Skeletal muscle tissue (tissue), 4 donors: ENCODE measurements around the gene LSM10. TPM values are rescaled to one million over a fixed set of nuclear protein-coding genes. Genes with fewer than 3 reads are reported as not detected.

Source experiments
- H3K27ac ChIP-seq: one replicate; pipeline ENCODE4 v1.7.0; 2013; ENCODE audit warnings: mild to moderate bottlenecking, low read depth, low read length, inconsistent platforms
- H3K27me3 ChIP-seq, 3 donors: one replicate each; pipeline ENCODE4 v1.7.0; 2013; ENCODE audit warnings: low read length in 3 of 3; ENCODE audit not compliant: control insufficient read depth in 3 of 3, insufficient read depth in 3 of 3
- H3K36me3 ChIP-seq, 3 donors: one replicate each; pipeline ENCODE4 v1.7.0; 2013; ENCODE audit warnings: low read length in 3 of 3; ENCODE audit not compliant: control insufficient read depth in 3 of 3, insufficient read depth in 3 of 3
- H3K4me1 ChIP-seq, 3 donors: one replicate each; pipeline ENCODE4 v1.7.0; 2013; ENCODE audit warnings: low read length in 3 of 3, mild to moderate bottlenecking in 3 of 3; ENCODE audit not compliant: control insufficient read depth in 3 of 3, insufficient read depth in 3 of 3
- H3K4me3 ChIP-seq, 3 donors: one replicate each; pipeline ENCODE4 v1.7.0; 2013; ENCODE audit warnings: low read length in 3 of 3
- H3K9ac ChIP-seq, 3 donors: one replicate each; pipeline ENCODE4 v1.7.0; 2013; ENCODE audit warnings: low read length in 3 of 3, mild to moderate bottlenecking in 3 of 3, moderate library complexity in 2 of 3, low read depth in 1 of 3
- H3K9me3 ChIP-seq, 3 donors: one replicate each; pipeline ENCODE4 v1.7.0; 2013; ENCODE audit warnings: low read length in 3 of 3; ENCODE audit not compliant: control insufficient read depth in 3 of 3
- total RNA-seq: library from RNA; depleted of rRNA; stranded (reverse); fragments of >200 nt; gene quantifications from one replicate; pipeline ENCODE4 v1.2.3, GENCODE V29; 2014
- donor health status: Osteomylitis.

LSM10 gene
- total RNA-seq, 1 donor from 2014 or later: 4.2 TPM

DNA sequence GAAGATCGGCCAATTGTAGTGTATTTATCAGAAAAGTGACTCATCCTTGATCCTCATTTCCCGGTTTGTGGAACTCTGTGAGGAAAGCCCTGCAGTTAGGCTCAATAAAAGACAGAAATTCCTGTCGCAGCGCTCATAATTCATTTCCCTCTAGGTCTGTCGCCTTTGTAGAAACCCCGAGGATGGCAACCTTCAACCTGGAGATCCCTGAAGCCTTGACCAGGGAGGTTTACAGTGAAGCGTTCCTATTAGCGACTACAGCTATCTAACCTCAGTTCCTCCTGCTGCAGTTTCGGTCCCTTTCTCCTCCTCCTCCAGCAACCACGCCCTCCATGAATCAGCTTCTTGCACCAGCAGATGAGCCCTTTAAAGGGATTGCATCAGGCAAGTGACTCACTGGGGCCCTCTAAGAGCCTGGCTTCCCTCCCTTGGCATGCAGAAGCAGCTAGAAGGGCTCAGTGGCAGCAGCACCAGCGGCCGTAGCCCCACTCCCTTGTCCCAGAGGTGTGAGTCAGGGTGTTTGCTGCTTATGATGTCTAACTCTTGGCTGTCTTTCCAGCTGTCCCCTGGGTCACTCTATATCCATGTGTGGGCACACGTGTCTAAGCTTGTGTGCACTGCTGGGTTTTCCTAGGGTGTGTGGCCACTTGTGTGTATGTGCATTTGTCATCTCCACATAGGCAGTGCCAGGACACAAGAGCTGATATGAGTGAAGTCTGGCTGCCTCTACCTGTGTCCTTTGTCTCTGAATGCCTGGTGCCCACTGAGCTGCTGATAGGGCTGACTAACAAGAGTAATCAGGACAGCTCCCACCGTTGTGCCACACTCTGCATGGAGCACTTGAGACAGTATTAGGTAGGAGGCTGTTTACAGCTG lies 11.2 kb downstream of the LSM10 start:
- Histone ChIP-seq H3K4me1 (peaks cover 72 to 82% (median 76%) of the 10 kb centered on the region in 3 donors), H3K36me3 (peaks cover 6 to 11% (median 7%) of the 10 kb centered on the region in 3 donors), H3K9me3 (no peaks in the 10 kb centered on the region), H3K27me3 (no peaks in the 10 kb centered on the region), H3K27ac (peak overlapping the region; percentile 99), H3K9ac (peak overlapping the region; percentile 92 to 99 (median 95)), H3K4me3 (peak overlapping the region; percentile 80 to 94 (median 91))

DNA sequence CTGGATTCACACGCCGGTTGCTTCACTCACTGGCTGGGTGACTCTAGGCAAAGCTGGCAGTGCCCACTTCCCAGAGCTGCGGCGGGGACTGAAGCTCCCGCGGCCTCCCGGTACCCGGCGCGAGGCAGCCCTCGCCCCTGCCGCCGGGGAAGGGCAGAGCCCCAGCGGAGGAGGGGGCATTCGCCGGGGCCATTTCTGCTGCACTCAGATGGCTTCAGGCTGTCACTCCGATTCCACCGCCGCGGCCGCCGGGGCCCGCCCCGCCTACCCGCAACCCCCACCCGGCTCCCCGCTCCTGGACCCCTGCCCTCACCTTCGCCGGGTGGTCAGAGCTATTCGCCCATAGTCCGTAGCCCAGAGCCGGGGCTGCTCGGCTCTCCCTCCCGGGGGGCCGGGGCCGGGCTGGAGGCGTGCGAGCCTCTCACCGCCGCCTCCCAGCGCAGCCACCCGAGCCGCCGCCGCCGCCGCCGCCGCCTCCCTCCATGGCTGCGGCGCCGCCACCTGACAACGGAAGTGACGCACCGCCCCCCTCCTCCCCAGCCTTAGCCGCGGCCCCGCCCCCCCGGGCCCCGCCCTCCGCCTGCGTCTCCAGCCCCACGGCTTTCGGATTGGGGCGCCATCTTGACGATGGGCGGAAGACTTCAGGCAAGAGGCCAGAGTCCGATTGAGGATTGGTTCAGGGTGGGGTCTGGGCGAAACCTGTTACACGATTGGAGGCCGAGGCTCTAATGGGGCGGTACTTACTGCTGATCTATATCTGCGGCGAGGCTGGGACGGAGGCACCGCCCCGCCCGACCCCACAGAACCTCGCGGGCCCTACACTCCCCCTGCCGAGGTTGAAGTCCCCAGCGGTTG lies 12.1 kb downstream of the LSM10 start, which contains the start of gene STK40:
Gene STK40, minus strand, starts transcription at position 515 of the 855 bp plus-strand sequence. CDS start 24,592 bp downstream, outside the sequence.
- Histone ChIP-seq H3K27me3 (no peaks in the 10 kb centered on the region), H3K27ac (peak within 1 kb of the TSS; percentile 99), H3K9ac (peak within 1 kb of the TSS; percentile 95 to 99 (median 96)), H3K4me1 (peaks cover 68 to 90% (median 72%) of the 10 kb centered on the region in 3 donors), H3K4me3 (peak within 1 kb of the TSS; percentile 89 to 94 (median 91)), H3K9me3 (no peaks in the 10 kb centered on the region), H3K36me3 (peaks cover 0 to 3% (median 0%) of the 10 kb centered on the region in 3 donors)

DNA sequence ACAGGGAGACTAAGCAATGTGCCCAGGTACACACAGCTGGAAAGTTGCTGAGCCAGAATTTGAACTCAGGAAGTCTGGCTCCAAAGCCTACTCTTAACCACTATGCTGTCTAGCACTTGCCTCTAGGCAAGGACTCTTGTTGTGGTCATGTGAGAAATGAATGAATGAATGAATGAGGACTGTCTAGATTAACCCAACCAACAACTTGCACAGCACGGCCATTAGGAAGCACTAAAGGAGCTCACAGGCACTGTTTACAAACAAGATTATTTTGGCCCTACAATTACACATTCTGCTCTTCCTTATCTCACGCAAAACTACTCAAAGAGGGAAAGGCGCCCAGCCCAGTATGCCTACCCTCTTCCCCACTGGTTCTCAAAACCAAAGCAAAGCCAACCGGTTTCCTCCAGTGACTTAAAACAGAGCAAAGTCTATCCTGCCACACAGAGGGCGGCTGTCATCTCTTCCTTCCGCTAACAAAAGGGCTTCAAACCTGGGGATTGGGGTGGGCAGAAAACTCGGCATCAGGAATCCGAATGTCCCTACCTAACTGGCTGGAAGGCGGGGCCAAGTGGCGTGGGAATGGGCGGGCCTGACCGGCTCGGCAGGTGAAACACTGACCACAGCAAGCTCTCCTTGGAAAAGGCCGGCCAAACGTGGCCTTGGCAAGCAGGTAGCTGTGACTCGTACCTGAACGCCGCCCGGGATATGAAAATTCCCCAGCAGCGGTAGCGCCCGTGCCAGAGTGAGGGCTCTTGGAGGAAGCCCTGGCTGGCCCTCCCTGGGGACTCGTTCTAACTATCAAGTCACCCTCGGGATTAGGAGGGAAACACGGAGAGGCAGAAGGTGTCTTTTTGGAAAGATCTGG lies 12.9 kb downstream of the LSM10 start:
- peak overlapping the region; percentile 99 for H3K27ac ChIP-seq
- H3K27me3 ChIP-seq: no peaks in the 10 kb centered on the region
- H3K9ac ChIP-seq: peak overlapping the region; percentile 85 to 96 (median 92)
- H3K36me3 ChIP-seq: no peaks in the 10 kb centered on the region
- peaks cover 73 to 93% (median 75%) of the 10 kb centered on the region in 3 donors for H3K4me1 ChIP-seq
- no peaks in the 10 kb centered on the region for H3K9me3 ChIP-seq
- H3K4me3 ChIP-seq: peak overlapping the region; percentile 89 to 91 (median 90)

DNA sequence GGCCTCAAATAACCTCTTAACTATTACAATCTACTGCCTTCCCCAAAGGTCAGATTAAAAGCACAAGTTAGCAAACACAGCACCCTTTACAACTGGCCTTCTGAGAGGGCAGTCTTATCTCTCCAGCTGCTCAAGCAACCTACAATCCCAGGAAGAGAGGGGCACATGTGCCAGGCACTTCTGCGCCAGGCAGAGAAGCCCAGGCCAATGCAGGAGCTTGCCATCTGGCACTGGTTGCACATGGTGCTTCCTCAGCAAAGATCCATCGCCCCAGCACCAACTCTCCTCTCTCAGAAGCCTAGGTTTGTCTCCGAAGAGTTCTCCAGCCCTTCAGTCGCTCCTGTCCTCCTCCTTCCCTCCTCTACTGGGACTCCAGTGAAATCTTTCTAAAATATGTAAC lies 14.5 kb downstream of the LSM10 start:
- Histone ChIP-seq H3K4me1 (peaks cover 61 to 84% (median 61%) of the 10 kb centered on the region in 3 donors), H3K27ac (peak overlapping the region; percentile 33)

DNA sequence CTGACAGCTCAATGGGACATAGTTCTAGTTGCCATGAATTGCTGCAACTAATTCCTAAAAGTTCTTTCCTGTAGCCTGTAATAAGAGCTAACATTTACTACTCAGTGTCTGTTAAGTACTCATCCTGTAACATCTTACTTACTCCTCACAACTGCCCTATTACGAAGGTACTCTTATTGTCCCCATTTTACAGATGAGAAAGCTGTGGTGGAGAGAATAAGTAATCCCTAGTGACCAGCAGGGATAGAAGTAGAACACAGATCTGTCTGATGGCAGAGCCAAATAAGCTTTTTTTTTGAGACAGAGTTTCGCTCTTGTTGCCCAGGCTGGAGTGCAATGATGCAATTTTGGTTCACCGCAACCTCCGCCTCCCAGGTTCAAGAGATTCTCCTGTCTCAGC lies 15.0 kb downstream of the LSM10 start:
- H3K36me3 ChIP-seq: peaks cover 0 to 2% (median 2%) of the 10 kb centered on the region in 3 donors
- no peak overlapping the region for H3K4me3 ChIP-seq
- H3K4me1 ChIP-seq: peaks cover 61 to 84% (median 62%) of the 10 kb centered on the region in 3 donors
- H3K9me3 ChIP-seq: no peaks in the 10 kb centered on the region
- no peaks in the 10 kb centered on the region for H3K27me3 ChIP-seq
- no peak overlapping the region for H3K9ac ChIP-seq
- peak overlapping the region; percentile 33 for H3K27ac ChIP-seq

More for the DNA sequence above, 14.5 kb downstream of the LSM10 start:
- H3K27me3 ChIP-seq: no peaks in the 10 kb centered on the region
- peak overlapping the region in 2 of 3 donors; percentile 12 to 58 for H3K9ac ChIP-seq
- no peaks in the 10 kb centered on the region for H3K36me3 ChIP-seq
- peak overlapping the region in 2 of 3 donors; percentile 36 to 49 for H3K4me3 ChIP-seq
- no peaks in the 10 kb centered on the region for H3K9me3 ChIP-seq

DNA sequence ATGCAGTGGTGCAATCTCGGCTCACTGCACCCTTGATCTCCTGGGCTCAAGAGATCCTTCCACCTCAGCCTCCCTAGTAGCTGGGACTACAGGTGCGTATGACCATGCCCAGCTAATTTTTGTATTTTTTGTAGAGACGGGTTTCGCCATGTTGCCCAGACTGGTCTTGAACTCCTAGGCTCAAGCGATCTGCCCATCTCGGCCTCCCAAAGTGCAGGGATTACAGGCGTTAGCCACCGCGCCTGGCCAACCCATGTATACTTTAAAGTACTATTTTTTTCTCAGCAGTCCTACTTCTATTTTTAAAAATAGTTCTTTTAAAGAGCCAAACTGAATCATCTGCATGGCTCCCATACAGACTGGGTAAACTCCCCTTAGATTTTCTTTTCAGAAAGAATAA lies 15.5 kb downstream of the LSM10 start:
- H3K36me3 ChIP-seq: peaks cover 0 to 4% (median 3%) of the 10 kb centered on the region in 3 donors
- H3K9me3 ChIP-seq: no peaks in the 10 kb centered on the region
- no peak overlapping the region for H3K4me3 ChIP-seq
- no peak overlapping the region for H3K27ac ChIP-seq
- H3K4me1 ChIP-seq: peaks cover 59 to 83% (median 61%) of the 10 kb centered on the region in 3 donors
- no peak overlapping the region for H3K9ac ChIP-seq
- no peaks in the 10 kb centered on the region for H3K27me3 ChIP-seq

DNA sequence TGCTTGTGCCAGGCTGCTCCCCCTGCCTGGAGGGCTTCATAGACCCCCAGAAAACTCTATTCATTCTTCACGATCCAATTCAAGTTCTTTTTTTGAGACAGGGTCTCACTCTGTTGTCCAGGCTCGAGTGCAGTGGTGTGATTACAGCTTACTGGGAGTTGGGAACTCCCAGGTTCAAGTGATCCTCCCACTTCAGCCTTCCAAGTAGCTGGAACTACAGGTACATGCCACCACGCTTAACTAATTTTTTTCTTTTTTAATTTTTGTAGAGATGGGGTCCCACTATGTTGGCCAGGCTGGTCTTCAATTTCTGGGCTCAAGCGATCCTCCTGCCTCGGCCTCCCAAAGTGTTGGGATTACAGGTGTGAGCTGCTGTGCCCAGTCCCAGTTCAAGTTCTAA lies 16.3 kb downstream of the LSM10 start:
- H3K4me1 ChIP-seq: peaks cover 52 to 76% (median 53%) of the 10 kb centered on the region in 3 donors
- no peak overlapping the region for H3K27ac ChIP-seq

DNA sequence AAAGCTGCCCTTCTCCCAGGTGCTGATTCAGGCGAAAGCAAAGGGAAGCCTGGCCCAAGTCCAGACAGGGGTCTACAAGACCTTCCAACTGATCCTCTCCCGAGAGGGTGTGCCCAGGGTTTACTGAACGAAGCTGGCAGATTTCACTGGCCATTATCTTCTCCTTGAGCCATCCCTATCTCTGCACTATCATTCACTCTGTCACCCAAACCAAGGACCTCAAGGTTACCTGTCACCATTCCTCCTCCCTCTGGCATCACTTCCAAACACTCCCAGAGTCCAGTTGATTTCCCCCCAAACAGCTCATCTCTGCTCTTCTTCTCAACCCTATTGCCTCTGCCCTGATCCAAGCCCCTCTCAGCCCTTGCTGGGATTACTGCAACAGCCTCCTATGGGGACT lies 16.9 kb downstream of the LSM10 start:
- Histone ChIP-seq H3K36me3 (peaks cover 0 to 6% (median 3%) of the 10 kb centered on the region in 3 donors), H3K9ac (peak overlapping the region in 1 of 3 donors; percentile 64), H3K27me3 (no peaks in the 10 kb centered on the region), H3K4me3 (no peak overlapping the region), H3K4me1 (peaks cover 54 to 78% (median 55%) of the 10 kb centered on the region in 3 donors), H3K9me3 (no peaks in the 10 kb centered on the region), H3K27ac (no peak overlapping the region)

More for the DNA sequence above, 16.3 kb downstream of the LSM10 start:
- Histone ChIP-seq H3K4me3 (no peak overlapping the region), H3K9ac (no peak overlapping the region), H3K27me3 (no peaks in the 10 kb centered on the region), H3K36me3 (peaks cover 0 to 4% (median 3%) of the 10 kb centered on the region in 3 donors), H3K9me3 (no peaks in the 10 kb centered on the region)

DNA sequence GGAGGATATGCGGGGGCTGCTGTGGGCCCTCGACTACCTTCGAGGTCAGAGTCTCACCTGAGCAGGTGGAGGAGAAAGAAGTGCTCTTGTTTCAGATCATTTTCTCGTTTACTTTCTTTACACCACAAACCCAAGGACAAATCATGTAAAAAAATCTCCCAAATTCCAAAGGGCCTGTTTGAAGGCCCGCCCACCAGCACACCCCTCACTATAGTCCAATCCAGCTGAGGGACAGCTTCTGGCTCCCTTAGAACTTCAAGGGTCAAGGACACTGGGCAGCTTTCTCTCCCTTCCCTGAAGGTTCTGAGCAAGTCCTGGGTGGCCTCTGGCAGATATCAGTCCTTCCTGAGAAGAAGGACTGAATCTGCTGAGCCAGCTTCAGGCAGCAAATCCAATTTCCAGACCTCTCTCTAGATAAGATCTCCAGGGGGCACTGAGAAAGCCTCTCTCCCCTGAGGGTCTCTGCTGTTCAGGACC lies 17.5 kb downstream of the LSM10 start:
- H3K9ac ChIP-seq: peak overlapping the region in 2 of 3 donors; percentile 20 to 64
- no peak overlapping the region for H3K4me3 ChIP-seq
- H3K27ac ChIP-seq: no peak overlapping the region
- no peaks in the 10 kb centered on the region for H3K9me3 ChIP-seq
- H3K27me3 ChIP-seq: no peaks in the 10 kb centered on the region
- peaks cover 55 to 82% (median 57%) of the 10 kb centered on the region in 3 donors for H3K4me1 ChIP-seq
- peaks cover 0 to 6% (median 3%) of the 10 kb centered on the region in 3 donors for H3K36me3 ChIP-seq
